NCI-H1436 (cell line): Measurements from ENCODE around the gene MRPS12.
"Not testable (repeated sequence)": the region's sequence is repeated elsewhere in the genome, so short reads cannot be mapped to it uniquely, and the experiment has no call there.

ENCODE experiments used
- DNase-seq: peaks from one replicate; lab custom pipeline; 2025; lab: John Stamatoyannopoulos, UW

MRPS12 gene

GRCh38 chr19:38939957-38940356 lies 9.2 kb downstream of the MRPS12 start:
- DNase-seq = no peak

GRCh38 chr19:38941466-38941865 lies 10.7 kb downstream of the MRPS12 start:
- not testable (repeated sequence) for DNase-seq

GRCh38 chr19:38941979-38942378 lies 11.2 kb downstream of the MRPS12 start:
- DNase-seq = no peak

GRCh38 chr19:38942471-38943181 lies 11.9 kb downstream of the MRPS12 start:
- no peak for DNase-seq

GRCh38 chr19:38944981-38945506 lies 14.3 kb downstream of the MRPS12 start:
- DNase-seq = no peak

GRCh38 chr19:38945562-38946228 lies 15.0 kb downstream of the MRPS12 start:
- DNase-seq = no peak

GRCh38 chr19:38946229-38947010 lies 15.7 kb downstream of the MRPS12 start:
- no peak for DNase-seq

- DNase-seq = no peak
These were observed 19.0 kb downstream of the MRPS12 start for GRCh38 chr19:38949580-38950367.

- no peak for DNase-seq
These were observed 20.4 kb downstream of the MRPS12 start for GRCh38 chr19:38951187-38951586.

GRCh38 chr19:38952395-38953165 lies 21.8 kb downstream of the MRPS12 start:
- DNase-seq = peak; percentile 8

- no peak for DNase-seq
These were observed 22.9 kb downstream of the MRPS12 start for GRCh38 chr19:38953677-38954076.

GRCh38 chr19:38956264-38956663 lies 25.5 kb downstream of the MRPS12 start:
- no peak for DNase-seq

- no peak for DNase-seq
These were observed 27.6 kb downstream of the MRPS12 start for GRCh38 chr19:38958301-38958700.

GRCh38 chr19:38959618-38960017 lies 28.9 kb downstream of the MRPS12 start:
- no peak for DNase-seq

GRCh38 chr19:38964738-38965137 lies 34.0 kb downstream of the MRPS12 start:
- no peak for DNase-seq

GRCh38 chr19:38966149-38966548 lies 35.4 kb downstream of the MRPS12 start:
- DNase-seq = not testable (repeated sequence)

- peak; percentile 20 for DNase-seq
These were observed 40.2 kb downstream of the MRPS12 start for GRCh38 chr19:38970664-38971532.

- DNase-seq = no peak
These were observed 40.9 kb downstream of the MRPS12 start for GRCh38 chr19:38971672-38972071.

GRCh38 chr19:38974624-38975213 lies 44.0 kb downstream of the MRPS12 start:
- DNase-seq = no peak
